ENCODE measurements around the gene GPX4. TPM values are rescaled to one million over a fixed set of nuclear protein-coding genes. Genes with fewer than 3 reads are reported as not detected.
A peak's percentile ranks its signal among the peaks of the same experiment; 100 is the strongest.

GPX4 gene
- total and polyA plus RNA-seq, 2 donors (not counting 3 experiments of a cell fraction or from before 2014, with no cell fraction given), result 469 to 1,136 TPM

- intact Hi-C loops (cut with micrococcal nuclease), result no loop called here
- no peak for TF ChIP-seq JUN (IDR thresholded peaks at IDR 0.05; ENCODE audit: borderline replicate concordance, insufficient read depth, insufficient read length, low read depth)
- no peak for TF ChIP-seq CTCF (IDR thresholded peaks at IDR 0.05; ENCODE audit: extremely low read depth in 1 of 2, insufficient read depth in 1 of 2, low read depth in 1 of 2, low read length in 2 of 2)
- TF ChIP-seq GATA2 (IDR thresholded peaks at IDR 0.05; ENCODE audit: insufficient read depth, insufficient read length, low read depth, low read length), result no peak
- no peak for TF ChIP-seq MAX (IDR thresholded peaks at IDR 0.05; ENCODE audit: insufficient read depth, insufficient read length)
- no peak for TF ChIP-seq MYC (IDR thresholded peaks at IDR 0.05; ENCODE audit: low read depth, low read length)
- no peak for TF ChIP-seq POLR2A (IDR thresholded peaks at IDR 0.05; ENCODE audit: low read depth, low read length)
- TF ChIP-seq POLR2AphosphoS5 (IDR thresholded peaks at IDR 0.05; ENCODE audit: insufficient read depth, low read depth, low read length), result no peak
- TF ChIP-seq FOS (IDR thresholded peaks at IDR 0.05; ENCODE audit: borderline replicate concordance, insufficient read depth, low read length), result no peak
- no peaks in the 10 kb centered on the region for H3K27me3 ChIP-seq (ENCODE audit: control insufficient read depth in 2 of 2, insufficient read depth in 2 of 2, low read length in 2 of 2)
- ChIA-PET POLR2A (no interaction called here), CTCF (interaction anchor here (0.7 to 2.0 kb wide), 6 partner anchors 11 to 173 kb away, joined by 3 to 14 read pairs (median 4); partner anchors contain the start of gene GPX4)
- peak overlapping the region; percentile 62 for H2AFZ ChIP-seq (ENCODE audit: low read depth, low read length)
- peak overlapping the region in 1 of 3 experiments; percentile 8 for H3K4me3 ChIP-seq (replicated peaks in 1 of 3; ENCODE audit: insufficient read depth in 1 of 3, low read depth in 1 of 3, low read length in 3 of 3)
- H4K20me1 ChIP-seq (replicated peaks; ENCODE audit: control insufficient read depth, extremely low read depth, insufficient read depth, low read length), result no peaks in the 10 kb centered on the region
- peak overlapping the region; percentile 32 for H3K4me2 ChIP-seq (ENCODE audit: insufficient read depth, low read length)
- no peak overlapping the region for H3K27ac ChIP-seq (ENCODE audit: insufficient read depth, low read depth, low read length)
- DNase-seq (ENCODE audit: low read depth, low spot score), result no peak
- H3K36me3 ChIP-seq (ENCODE audit: control insufficient read depth in 2 of 2, extremely low read depth in 1 of 2, insufficient read depth in 2 of 2, low read length in 2 of 2), result no peaks in the 10 kb centered on the region
- H3K79me2 ChIP-seq (ENCODE audit: control insufficient read depth, insufficient read depth, low read length), result no peaks in the 10 kb centered on the region
- dilution Hi-C loops (cut with MboI; ENCODE audit: extremely low pct_ligation_motif_present, low sequenced_read_pairs), result no loop called here
- no peak overlapping the region for H3K9ac ChIP-seq (replicated peaks; ENCODE audit: extremely low read depth, insufficient read depth, low read length)
- BruUV-seq (replicated peaks), result no TSS peak
- H3K9me1 ChIP-seq (replicated peaks; ENCODE audit: control insufficient read depth, extremely low read depth, insufficient read depth, low read length), result no peaks in the 10 kb centered on the region
- FAIRE-seq, result no peak
- H3K9me3 ChIP-seq (replicated peaks; ENCODE audit: control insufficient read depth, insufficient read depth, low read length), result no peaks in the 10 kb centered on the region
- H3K4me1 ChIP-seq (ENCODE audit: control insufficient read depth, extremely low read depth, insufficient read depth, low read length), result peaks cover 24% of the 10 kb centered on the region
Measured at GRCh38 chr19:1070931-1071791, 32.6 kb upstream of the GPX4 start.

Measured in endothelial cell of umbilical vein (primary cell).